Measurements from ENCODE around the gene STMN1.

The STMN1 gene

DNA sequence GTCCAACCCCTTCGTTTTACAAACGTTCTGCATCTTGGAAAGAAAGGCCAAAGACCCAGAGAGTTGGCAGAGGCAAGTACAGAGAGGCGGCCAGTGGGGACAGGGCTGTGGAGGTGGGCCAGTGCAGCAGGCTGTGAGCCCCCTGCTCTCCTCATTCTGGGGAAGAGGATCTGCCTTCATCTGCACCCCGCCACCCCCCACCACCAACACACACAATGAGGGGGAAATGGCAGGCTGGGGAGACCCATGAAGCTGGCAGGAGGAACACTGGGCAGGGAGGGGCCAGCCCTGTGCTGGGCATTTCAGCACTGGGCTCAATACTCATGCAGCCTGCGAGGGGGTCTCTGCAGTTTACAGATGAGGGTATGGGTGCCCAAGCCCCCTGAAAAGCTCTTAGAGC, 14.6 kb downstream of the STMN1 start:
- no peak for DNase-seq

DNA sequence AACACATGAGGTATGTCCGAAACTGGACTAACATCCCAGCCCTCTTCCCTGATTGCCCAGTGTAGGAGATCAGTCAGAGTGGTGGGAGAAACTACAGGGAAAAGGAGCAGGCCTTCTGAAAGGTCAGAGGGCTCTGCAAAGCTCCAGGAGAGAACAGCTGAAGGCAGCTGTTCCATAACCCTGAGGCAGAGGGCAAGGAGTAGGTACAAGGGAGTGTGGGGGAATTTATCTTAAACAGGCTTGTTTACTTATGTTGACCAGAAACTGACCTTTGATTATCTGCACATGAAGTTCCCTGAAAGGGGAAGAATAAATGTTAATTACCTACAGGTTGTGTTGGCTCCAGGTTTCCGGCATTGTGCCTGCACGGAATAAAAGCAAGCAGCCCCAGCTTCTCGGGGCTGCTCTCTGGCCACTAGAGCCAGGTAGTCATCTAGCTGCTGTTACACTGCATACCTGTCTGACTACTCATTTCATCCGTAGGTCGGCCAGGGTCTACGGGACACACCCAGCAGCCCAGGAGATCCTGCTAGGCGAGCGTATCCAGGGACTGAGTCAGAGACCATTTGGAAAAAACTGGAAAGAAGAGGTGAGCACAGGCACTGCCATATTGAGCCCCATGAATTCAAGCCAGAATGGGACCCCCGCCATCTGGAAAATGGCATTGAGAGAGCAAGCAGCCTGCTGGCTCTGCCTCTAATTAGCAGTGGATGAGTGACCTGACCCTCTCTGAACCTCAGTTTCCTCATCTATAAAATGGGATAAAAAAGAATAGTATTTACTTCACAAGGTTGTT, 15.8 kb downstream of the STMN1 start:
- DNase-seq = no peak

DNA sequence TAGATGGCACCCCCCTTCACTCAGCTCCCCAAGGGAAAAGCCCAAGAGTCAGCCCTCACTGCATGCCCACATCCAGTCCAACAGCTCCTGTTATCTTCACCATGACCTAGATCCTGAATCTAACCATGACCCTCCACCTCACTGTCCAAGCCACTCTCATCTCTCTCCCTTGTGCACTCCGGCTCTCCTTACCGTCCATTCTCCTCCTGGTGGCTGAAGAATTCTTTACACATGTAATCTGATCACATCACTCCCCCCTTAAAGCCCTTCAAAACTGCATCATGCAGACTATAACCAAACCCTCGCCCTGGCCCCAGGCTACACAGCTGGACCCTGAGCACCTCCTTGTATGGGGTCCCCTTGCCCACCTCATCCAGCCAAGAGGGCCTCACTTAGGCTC, 16.7 kb downstream of the STMN1 start:
- DNase-seq = no peak

DNA sequence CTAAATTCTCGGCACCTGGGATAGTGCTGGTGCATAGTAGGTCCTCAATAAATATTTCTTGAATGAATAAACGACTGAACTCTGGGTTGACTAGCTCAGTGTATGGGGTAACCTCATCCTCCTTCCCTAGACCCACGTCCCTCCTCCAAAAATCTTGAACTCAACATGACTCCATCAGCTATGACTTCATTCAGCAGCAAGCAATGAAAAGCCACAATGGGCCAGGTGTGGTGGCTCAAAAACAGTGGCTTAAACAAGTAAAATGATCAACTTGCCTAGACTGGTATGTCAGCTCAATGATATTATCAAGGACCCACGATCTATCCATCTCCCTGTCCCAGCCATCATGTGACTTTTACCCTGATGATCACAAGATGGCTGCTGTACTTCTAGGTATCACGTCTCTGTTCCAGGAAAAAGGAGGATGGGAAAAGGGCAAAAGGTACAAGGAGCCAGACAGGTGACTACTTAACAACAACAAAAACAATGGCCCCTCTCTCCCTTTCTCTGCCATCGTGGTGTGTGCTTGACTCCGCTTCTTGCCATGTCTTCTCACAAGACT, 17.7 kb downstream of the STMN1 start:
- DNase-seq = no peak

DNA sequence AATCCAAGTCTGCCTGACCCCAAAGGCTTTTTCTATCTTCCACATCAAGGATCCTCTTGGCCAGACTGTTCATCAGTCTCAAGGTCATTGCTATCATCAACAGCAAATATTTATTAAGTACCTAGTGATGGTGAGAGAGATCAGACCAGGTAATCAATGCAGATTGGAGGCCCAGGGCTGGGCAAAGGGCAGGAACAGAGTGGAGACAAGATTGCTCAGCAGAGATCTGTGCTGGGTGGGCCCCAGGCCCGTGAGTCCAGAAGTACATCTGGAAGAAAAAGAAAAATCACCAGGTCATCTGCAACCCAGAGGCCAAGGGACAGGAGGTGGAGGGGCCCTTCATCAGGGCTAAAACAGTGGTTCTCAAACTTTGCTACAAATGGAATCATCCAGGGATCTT, 20.6 kb downstream of the STMN1 start:
- DNase-seq = no peak

GRCh38 chr1:25881266-25881665, 25.0 kb downstream of the STMN1 start:
- no peak for DNase-seq

GRCh38 chr1:25880518-25880917, 25.7 kb downstream of the STMN1 start:
- DNase-seq = no peak

GRCh38 chr1:25879675-25880074, 26.5 kb downstream of the STMN1 start:
- no peak for DNase-seq

DNA sequence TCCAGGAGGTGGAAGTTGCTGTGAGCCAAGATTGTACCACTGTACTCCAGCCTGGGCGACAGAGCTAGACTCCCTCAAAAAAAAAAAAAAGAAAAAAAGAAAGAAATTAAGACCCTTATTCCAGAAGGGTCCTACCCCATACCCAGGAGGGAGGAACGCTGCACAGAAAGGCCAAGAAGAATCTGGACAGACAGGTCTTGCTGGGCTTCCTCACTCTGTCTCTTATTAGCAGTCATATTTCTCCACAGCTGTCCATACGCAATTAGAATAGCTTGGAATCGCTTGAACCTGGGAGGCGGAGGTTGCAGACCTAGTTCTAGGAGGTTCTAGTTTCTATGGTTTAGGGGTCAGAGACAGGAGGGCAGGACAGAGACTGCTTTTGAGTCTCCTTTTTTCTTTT, 27.5 kb downstream of the STMN1 start:
- DNase-seq = no peak

DNA sequence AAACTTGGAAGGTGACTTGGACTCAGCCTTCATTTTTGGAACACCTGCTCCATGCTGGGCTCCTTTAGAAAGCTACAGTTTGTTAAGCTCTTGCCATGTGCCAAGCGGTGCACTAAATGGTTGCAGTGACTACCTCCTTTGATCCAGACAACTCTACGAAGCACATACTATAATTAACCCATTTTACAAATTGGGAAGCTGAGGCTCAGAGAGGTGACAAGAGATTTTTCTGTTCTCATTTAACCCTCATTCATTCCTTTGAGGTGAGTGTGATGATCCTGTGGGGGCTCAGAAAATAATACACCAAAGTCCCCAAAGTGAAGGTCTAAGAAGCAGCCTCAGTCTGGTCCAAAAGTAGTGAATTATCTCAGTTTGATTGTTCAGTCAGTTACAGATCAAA, 29.1 kb downstream of the STMN1 start:
- DNase-seq = no peak

DNA sequence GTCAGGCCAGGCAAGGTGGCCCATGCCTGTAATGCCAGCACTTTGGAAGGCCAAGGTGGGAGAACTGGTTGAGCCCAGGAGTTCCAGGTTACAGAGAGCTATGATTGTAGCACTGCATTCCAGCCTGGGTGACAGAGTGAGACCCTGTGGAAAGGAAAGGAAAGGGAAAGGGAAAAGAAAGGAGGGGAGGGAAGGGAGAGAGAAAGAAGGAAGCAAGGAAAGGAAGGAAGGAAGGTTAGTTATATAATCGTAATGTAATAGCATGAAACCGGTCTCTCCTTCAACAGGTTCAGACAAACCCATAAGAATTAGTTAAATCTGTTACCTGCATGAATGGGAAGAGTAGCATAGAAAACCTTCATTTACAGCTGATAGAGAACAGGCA, 29.5 kb downstream of the STMN1 start:
- DNase-seq = no peak

DNA sequence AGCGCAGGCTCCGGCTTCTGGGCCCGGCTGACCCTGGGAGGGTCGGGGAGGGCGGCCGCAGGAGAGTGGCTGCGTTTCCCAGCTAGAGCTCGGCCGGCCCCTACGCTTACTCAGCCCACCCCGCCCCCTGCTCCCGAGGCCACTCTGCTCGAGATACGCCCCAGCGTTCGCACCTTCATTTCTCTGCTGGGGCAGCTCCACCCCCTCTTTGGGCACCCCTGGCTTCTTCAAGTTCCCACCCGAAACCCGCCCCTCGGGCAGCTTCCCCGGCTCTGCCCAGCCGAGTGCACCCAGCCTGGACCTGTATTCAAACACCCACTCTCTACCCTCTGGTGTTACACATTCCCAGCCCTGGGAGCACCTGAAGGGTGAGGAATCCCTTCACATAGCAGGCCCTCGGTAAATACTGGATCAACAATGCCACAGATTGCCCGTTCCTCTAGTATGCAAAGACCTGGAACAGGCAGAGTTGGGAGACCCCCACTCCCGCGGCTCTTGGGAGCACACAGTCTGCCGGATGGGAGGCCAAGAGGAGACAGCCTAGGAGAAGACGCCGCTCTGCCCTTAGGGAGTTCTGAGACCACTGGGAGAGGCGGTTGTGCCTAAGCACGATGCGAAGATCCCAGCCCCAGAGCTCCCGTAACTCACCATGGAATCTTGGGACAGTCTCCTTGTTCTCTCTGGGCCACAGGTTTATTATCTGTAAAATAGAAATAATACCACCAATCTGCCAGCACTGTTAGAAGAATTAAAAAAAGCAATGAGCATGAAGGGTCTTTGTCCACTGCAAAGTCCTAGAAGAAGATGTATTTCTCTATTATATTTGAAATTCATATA, 30.1 kb downstream of the STMN1 start:
- no peak for DNase-seq

DNA sequence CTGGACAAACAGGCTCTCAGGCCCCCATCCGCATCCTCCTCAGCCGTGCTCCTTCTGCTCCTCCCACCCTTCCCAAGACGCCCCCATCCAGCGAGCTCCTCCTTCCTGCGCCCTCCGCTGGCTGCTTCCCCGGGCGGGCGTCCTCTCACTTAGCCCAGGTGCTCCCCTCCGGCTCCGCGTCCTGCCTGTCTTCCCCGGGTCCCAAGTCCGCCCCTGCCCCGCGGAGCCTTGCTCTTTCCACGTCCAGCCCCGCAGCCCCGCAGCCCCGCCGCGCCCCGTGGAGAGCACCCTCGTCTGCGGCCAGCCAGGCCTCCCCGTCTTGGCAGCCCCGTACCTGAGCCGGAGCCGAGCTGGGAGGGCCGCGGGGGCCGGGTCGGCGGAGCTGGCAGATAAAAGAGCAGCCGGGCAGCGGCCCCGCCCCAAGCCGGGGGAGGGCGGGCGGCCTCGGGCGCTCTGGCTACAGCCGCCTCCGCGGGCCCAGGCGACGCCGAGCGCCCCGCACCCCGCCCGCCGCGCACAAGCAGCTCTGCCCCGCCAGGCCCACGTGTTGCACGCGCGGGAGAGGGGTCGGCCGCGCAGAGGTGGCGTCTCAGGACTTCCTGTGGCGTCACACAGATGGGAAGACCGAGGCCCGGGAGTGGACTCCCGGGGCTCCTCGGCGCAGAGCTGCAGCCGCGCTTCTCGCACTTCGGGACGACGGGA, 30.9 kb downstream of the STMN1 start, which contains the start of gene PAQR7:
Gene PAQR7 (minus strand): TSS at position 555 of the 702 bp plus-strand sequence. CDS start 11,869 bp downstream, outside the sequence.
- peak; percentile 32 to 60 (median 43) for DNase-seq

- DNase-seq = no peak
Observed at GRCh38 chr1:25874635-25875153, 31.5 kb downstream of the STMN1 start.

DNA sequence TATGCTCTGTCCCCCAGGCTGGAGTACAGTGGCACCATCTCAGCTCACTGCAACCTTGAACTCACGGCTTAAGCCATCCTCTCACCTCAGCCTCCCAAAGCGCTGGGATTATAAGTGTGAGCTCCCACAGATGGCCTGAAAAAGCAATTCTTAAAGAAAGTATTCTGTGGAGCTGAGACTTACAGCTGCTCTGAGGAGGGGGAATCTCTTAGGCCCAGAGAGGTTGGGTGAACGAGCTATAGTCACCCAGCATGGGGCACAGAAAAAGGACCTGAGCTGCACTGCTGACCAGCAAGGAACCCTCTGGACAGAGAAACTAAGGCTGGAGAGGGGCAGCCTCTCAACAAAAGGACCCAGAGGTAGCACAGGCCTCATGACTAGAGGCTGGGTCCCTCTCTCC, 32.0 kb downstream of the STMN1 start:
- no peak for DNase-seq

DNA sequence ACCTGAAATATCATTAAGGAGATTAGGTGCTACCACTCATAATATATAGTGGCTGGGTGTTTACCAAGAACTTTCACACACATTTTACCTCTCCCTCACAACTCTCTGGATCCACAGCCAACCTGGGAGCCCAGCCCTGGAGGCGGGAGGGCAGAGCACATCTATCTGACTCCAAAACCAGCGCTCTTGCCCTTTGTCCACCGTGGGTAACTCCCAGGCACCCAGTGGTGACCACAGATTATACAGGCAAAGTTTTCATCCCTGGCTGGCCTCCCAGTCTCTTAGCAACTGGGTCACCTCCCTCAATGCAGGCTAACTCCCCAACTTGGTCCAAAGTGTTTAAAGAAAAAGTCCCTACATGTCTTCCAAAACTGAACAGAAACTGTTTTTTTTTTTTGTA, 33.1 kb downstream of the STMN1 start:
- DNase-seq = no peak

DNA sequence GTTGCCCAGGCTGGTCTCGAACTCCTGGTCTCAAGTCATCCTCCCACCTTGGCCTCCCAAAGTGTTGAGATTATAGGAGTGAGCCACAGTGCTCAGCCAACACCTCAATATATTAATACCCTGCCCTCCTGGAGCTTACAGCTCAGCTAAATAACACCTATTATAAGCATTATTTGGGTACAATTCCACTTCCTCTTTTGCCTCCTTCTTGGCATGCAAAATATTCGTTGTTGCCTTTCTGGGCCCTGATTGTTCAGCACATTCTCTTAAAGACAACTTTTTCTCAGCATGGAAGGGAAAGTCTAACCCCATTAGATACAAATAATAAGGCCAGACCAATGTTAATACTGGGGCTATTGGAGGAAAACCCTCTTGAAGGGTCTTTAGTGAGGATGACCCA, 33.5 kb downstream of the STMN1 start:
- DNase-seq = no peak

GRCh38 chr1:25871704-25872494, 34.3 kb downstream of the STMN1 start:
- DNase-seq = no peak

GRCh38 chr1:25871086-25871703, 35.0 kb downstream of the STMN1 start:
- no peak for DNase-seq

- DNase-seq = no peak
Observed at GRCh38 chr1:25870614-25871013, 35.6 kb downstream of the STMN1 start.

- no peak for DNase-seq
Observed at GRCh38 chr1:25869909-25870606, 36.2 kb downstream of the STMN1 start.
